Measurements from ENCODE around the gene RNF128. TPM values are rescaled to one million over a fixed set of nuclear protein-coding genes. Genes with fewer than 3 reads are reported as not detected.

The RNF128 gene, protein sequence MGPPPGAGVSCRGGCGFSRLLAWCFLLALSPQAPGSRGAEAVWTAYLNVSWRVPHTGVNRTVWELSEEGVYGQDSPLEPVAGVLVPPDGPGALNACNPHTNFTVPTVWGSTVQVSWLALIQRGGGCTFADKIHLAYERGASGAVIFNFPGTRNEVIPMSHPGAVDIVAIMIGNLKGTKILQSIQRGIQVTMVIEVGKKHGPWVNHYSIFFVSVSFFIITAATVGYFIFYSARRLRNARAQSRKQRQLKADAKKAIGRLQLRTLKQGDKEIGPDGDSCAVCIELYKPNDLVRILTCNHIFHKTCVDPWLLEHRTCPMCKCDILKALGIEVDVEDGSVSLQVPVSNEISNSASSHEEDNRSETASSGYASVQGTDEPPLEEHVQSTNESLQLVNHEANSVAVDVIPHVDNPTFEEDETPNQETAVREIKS
- total RNA-seq: 9.2 and 29.3 TPM in 2 replicates

DNA sequence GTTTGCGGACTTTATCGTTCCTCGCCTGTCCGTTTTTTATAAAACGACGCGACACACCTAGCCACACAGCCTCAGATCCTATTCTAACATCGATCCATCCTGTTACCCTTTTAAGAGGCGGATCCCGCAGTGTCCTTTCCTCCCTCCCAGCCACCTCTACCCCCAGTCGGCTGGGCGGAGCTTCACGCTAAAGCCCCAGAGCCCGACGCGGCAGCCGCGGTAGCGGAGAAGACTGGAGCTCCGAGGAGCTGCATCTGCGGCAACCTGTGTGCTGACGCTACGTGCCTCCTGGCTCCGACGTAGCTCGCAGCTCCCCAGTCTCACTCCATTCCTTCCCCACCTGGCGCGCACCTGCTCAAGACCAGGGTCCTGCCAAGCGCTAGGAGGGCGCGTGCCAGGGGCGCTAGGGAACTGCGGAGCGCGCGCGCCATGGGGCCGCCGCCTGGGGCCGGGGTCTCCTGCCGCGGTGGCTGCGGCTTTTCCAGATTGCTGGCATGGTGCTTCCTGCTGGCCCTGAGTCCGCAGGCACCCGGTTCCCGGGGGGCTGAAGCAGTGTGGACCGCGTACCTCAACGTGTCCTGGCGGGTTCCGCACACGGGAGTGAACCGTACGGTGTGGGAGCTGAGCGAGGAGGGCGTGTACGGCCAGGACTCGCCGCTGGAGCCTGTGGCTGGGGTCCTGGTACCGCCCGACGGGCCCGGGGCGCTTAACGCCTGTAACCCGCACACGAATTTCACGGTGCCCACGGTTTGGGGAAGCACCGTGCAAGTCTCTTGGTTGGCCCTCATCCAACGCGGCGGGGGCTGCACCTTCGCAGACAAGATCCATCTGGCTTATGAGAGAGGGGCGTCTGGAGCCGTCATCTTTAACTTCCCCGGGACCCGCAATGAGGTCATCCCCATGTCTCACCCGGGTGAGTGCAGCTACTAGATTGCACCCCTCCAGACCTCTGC lies at the start of gene RNF128:
RNF128 (plus strand) TSS at position 217 of the 953 bp plus-strand sequence; CDS start at position 430, 213 bp downstream.

DNA sequence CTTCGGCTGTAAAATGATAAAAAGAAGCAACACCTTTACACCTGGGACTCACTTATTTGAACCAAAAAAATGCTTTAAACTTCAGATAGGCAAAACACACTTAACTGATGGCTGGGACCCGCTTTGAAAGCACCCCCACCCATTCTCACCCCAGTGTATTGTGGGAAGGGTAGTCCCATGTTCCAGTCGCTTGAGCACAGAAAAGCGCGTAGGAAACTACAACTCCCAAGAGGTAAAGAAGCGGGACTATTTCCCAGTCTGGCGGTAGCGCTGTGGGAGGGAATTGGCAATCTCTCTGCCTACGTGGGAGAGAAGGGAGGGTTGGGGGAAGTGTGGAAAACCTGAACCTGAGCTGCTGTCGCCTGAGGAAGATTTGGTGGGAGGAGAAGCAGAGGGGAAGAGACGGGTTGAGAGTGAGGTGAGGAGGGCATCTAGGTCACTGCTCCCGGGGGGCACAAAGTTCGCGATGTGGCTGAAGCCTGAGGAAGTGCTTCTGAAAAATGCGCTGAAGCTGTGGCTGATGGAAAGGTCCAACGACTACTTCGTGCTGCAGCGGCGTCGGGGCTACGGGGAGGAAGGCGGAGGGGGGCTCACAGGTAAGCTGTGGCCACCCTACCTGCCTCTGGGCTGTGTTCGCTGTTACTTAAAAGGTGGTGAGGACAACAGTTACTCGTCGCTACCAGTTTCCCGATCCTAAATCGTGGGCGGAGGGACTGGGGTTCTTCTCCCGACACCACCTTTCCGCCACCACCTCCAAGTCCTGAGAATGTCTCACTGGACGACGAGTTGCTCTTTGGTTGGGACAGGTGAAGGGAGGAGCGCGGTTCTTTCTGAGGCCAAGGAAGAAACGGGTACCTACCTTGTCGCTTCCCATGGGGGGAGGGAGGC lies 76.1 kb downstream of the RNF128 start, which contains the start of gene TBC1D8B:
TBC1D8B (plus strand) TSS at position 286 of the 888 bp plus-strand sequence; CDS start at position 467, 181 bp downstream.

Other genes starting within 250 kb of the RNF128 start
- 1.8 and 7.6 TPM in 2 replicates for gene RADX, start 114.7 kb upstream of the RNF128 start, total RNA-seq
- gene TBC1D8B, start 76.0 kb downstream of the RNF128 start, total RNA-seq: 36.2 and 44.4 TPM in 2 replicates
- not detected in 2 replicates for gene RIPPLY1, start 176.6 kb downstream of the RNF128 start, total RNA-seq
- gene CLDN2, start 193.7 kb downstream of the RNF128 start, total RNA-seq: 0.14 TPM in 1 of 2 replicates, not detected in the other

All from smooth muscle cell of the umbilical artery (primary cell).